ENCODE data around the gene TMEM170A.

DNA sequence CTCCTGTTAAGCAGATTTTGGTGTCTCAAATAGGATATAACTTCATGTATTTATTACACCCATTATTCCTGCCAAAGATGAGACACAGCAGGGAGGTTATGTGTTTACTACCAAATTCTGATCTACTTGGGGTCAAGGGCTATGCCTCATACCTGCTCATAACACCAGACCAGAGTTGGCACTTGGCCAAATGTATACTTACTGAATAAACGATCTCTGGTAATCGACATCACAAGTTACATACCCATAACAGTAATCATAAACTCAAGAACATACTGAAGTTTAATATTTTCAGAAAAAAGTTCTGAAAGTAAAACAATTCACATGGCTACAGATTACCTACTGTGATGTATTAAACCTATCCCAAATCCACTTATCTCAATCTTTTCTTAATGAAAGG, 2.9 kb downstream of the TMEM170A start:
- TF ChIP-seq, protein P1, sequence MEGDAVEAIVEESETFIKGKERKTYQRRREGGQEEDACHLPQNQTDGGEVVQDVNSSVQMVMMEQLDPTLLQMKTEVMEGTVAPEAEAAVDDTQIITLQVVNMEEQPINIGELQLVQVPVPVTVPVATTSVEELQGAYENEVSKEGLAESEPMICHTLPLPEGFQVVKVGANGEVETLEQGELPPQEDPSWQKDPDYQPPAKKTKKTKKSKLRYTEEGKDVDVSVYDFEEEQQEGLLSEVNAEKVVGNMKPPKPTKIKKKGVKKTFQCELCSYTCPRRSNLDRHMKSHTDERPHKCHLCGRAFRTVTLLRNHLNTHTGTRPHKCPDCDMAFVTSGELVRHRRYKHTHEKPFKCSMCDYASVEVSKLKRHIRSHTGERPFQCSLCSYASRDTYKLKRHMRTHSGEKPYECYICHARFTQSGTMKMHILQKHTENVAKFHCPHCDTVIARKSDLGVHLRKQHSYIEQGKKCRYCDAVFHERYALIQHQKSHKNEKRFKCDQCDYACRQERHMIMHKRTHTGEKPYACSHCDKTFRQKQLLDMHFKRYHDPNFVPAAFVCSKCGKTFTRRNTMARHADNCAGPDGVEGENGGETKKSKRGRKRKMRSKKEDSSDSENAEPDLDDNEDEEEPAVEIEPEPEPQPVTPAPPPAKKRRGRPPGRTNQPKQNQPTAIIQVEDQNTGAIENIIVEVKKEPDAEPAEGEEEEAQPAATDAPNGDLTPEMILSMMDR (conservative IDR thresholded peaks at IDR 0.05; ENCODE audit: low read depth in 2 of 2), result no peak
- TF ChIP-seq CREB1 (CRISPR knock-in tag; IDR thresholded peaks at IDR 0.05; ENCODE audit: low read depth) (no peak), ZNF331 (CRISPR knock-in tag; IDR thresholded peaks at IDR 0.05; ENCODE audit: low read depth) (no peak), EZH2 (IDR thresholded peaks at IDR 0.05; ENCODE audit: low read depth, unreplicated experiment) (no peak), JUNB (IDR thresholded peaks at IDR 0.05; ENCODE audit: unreplicated experiment) (no peak)
- TF ChIP-seq, protein P2, sequence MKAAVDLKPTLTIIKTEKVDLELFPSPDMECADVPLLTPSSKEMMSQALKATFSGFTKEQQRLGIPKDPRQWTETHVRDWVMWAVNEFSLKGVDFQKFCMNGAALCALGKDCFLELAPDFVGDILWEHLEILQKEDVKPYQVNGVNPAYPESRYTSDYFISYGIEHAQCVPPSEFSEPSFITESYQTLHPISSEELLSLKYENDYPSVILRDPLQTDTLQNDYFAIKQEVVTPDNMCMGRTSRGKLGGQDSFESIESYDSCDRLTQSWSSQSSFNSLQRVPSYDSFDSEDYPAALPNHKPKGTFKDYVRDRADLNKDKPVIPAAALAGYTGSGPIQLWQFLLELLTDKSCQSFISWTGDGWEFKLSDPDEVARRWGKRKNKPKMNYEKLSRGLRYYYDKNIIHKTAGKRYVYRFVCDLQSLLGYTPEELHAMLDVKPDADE (IDR thresholded peaks at IDR 0.05), result no peak
- TF ChIP-seq, protein P3, sequence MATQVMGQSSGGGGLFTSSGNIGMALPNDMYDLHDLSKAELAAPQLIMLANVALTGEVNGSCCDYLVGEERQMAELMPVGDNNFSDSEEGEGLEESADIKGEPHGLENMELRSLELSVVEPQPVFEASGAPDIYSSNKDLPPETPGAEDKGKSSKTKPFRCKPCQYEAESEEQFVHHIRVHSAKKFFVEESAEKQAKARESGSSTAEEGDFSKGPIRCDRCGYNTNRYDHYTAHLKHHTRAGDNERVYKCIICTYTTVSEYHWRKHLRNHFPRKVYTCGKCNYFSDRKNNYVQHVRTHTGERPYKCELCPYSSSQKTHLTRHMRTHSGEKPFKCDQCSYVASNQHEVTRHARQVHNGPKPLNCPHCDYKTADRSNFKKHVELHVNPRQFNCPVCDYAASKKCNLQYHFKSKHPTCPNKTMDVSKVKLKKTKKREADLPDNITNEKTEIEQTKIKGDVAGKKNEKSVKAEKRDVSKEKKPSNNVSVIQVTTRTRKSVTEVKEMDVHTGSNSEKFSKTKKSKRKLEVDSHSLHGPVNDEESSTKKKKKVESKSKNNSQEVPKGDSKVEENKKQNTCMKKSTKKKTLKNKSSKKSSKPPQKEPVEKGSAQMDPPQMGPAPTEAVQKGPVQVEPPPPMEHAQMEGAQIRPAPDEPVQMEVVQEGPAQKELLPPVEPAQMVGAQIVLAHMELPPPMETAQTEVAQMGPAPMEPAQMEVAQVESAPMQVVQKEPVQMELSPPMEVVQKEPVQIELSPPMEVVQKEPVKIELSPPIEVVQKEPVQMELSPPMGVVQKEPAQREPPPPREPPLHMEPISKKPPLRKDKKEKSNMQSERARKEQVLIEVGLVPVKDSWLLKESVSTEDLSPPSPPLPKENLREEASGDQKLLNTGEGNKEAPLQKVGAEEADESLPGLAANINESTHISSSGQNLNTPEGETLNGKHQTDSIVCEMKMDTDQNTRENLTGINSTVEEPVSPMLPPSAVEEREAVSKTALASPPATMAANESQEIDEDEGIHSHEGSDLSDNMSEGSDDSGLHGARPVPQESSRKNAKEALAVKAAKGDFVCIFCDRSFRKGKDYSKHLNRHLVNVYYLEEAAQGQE (IDR thresholded peaks at IDR 0.05; ENCODE audit: unreplicated experiment), result no peak

All from GM23338 (cell line).